Large intestine (tissue), 3 donors: ENCODE results near the gene C22orf15. TPM values are rescaled to one million over a fixed set of nuclear protein-coding genes. Genes with fewer than 3 reads are reported as not detected.

Experiments used
- DNase-seq, 2 donors: peaks; one replicate each; pipeline versions ENCODE4 v3.0.0 to v3.0.0-alpha.2; 2013
- H3K27ac ChIP-seq: one replicate; pipeline ENCODE4 v1.5.1; 2013; ENCODE audit warnings: low read length
- H3K27me3 ChIP-seq: 2 replicates; pipeline ENCODE4 v1.6.1; 2013; ENCODE audit warnings: low read length; ENCODE audit not compliant: control insufficient read depth, insufficient read depth
- H3K36me3 ChIP-seq: 2 replicates; pipeline ENCODE4 v1.6.1; 2013; ENCODE audit warnings: low read length; ENCODE audit not compliant: control insufficient read depth, insufficient read depth
- H3K4me1 ChIP-seq: one replicate; pipeline ENCODE4 v1.6.1; 2013; ENCODE audit warnings: low read length; ENCODE audit not compliant: control insufficient read depth, insufficient read depth
- H3K4me3 ChIP-seq: one replicate; pipeline ENCODE4 v1.5.1; 2013; ENCODE audit warnings: low read length
- H3K9me3 ChIP-seq: one replicate; pipeline ENCODE4 v1.6.1; 2013; ENCODE audit warnings: mild to moderate bottlenecking, low read depth, low read length, moderate library complexity; ENCODE audit not compliant: control insufficient read depth
- WGBS: methylation state at CpG from one replicate; pipeline ENCODE4 v1.1.5; 2013; ENCODE audit warnings: low lambda C conversion rate; ENCODE audit not compliant: insufficient coverage; 5-methylcytosine and 5-hydroxymethylcytosine counted together
- polyA plus RNA-seq: library from polyadenylated mRNA; unstranded; fragments of 120-200 nt; gene quantifications from one replicate; pipeline ENCODE4 v1.2.1, GENCODE V29; 2013

The C22orf15 gene
- polyA plus RNA-seq, 1 donor: 0.43 TPM

DNA sequence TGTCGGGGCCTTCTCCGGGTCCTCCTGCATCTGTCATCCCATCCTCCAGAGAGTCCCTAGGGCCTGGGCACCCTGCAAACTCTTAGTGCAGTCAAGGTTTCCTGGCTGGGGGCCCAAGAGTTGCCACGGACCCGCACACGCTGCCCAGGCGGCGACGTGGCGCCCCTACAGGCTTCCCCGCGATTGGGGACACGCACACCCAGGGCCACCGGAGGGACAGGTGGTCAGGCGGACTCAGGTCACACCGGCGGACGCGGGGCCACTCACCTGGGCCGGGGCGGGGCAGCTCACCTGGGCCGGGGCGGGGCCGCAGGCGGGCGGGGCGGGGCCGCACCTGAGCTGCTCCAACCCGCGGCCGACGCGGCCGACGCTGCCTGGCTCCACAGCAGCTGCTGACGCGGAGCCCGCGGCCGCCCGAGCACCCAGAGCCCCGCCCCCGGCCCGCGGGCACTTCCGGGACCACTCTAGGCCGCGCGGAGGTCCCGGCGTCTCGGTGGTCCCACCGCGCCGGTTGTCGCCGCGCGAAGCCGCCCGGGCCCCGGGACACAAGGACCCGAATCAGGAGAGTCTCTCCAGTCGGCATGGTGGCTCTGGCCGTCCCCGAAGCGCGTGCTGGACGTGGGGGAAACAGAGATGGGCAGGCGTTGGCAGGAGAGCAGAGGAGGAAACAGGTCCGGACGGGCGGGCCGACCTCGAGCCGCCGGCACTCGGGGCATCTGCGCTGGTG, 11.9 kb upstream of the C22orf15 start, which contains the start of gene ZNF70:
Gene ZNF70, minus strand, starts transcription at position 399 of the 727 bp plus-strand sequence. CDS start 5,972 bp downstream, outside the sequence.
- Histone ChIP-seq H3K36me3 (no peaks in the 10 kb centered on the region), H3K27me3 (no peaks in the 10 kb centered on the region), H3K27ac (peak within 1 kb of the TSS; percentile 86), H3K9me3 (no peaks in the 10 kb centered on the region), H3K4me3 (peak within 1 kb of the TSS; percentile 83), H3K4me1 (peaks cover 22% of the 10 kb centered on the region)
- no CpG with 5 or more reads among the region's 78 CpGs for WGBS
- DNase-seq: peak; percentile 93 to 96

DNA sequence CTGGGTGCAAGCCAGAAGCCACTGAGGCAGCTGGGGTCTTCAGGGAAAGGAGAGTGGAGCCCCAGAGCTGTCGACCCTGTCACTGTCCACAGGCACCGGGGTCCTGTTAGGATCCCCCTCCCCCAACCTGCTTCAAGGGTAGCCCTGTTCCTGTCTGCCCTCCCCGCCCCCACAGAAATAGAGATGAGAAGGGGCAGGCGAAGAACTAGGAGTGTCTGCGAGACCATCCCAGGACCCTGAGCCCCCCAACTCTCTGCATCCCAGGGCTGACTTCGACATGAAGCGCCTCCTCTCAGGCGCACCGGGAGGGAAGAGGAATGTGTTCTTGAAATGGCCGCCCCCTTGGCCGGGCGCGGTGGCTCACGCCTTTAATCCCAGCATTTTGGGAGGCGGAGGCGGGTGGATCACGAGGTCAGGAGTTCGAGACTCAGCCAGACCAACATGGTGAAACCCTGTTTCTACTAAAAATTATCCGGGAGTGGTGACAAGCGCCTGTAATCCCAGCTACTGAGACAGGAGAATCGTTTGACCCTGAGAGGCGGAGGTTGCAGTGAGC, 11.3 kb upstream of the C22orf15 start:
- WGBS: 0% methylated on average over 1 of the region's 22 CpGs
- H3K27me3 ChIP-seq: no peaks in the 10 kb centered on the region
- H3K9me3 ChIP-seq: no peaks in the 10 kb centered on the region
- no peaks in the 10 kb centered on the region for H3K36me3 ChIP-seq
- H3K4me3 ChIP-seq: peak overlapping the region; percentile 80
- peaks cover 20% of the 10 kb centered on the region for H3K4me1 ChIP-seq
- no peak for DNase-seq
- H3K27ac ChIP-seq: peak overlapping the region; percentile 86

DNA sequence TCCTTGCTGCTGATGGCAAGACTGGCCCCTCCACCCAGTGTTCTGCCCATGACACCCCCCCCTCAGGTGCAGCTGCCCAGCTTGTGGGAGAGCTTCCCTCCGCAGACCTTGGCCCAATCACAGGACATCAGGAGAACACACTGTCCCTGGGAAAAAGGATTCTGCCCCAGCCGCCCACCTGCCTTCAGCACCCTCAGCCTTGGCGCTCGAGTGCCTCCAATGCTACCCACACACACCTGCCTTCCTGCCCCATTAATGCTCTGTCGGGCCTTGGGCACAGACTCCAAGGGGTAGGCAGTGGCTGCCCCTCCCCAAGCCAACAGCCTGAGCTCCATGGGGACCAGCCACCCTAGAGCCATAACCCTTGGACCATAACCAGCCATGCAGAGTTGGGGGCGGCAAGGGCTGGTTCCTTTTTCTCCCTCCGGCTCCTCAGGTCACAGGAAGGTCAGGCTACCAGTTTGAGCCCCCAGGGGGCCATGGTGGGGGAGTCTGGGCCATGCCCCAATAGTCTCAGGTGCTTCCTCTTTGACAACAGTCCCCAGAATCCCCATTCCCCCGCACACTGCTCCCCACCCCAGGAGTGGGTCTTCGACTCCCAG, 10.6 kb upstream of the C22orf15 start:
- DNase-seq: no peak
- no peaks in the 10 kb centered on the region for H3K27me3 ChIP-seq

DNA sequence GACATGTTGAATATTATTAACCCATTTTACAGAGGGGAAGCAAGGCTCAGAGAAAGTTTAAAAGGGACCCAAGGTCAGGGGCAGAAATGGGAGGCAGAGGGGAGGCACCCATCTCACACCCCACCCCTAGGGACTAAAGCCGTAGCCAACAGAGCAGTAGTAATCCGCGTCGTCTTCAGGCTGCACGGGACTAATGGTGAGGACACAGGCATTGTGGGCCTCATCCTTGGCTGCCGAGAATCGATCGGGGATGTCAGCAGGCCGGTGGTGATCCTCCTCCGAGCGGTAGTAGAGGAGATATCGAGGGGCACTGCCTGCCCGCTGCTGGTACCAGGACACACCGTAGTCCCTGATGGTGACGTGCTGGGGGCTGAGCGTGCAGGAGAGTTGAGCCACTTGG, 10.0 kb upstream of the C22orf15 start:
- DNase-seq: no peak
- H3K27ac ChIP-seq: no peak overlapping the region
- no CpG with 5 or more reads among the region's 16 CpGs for WGBS
- no peaks in the 10 kb centered on the region for H3K9me3 ChIP-seq
- no peak overlapping the region for H3K4me3 ChIP-seq
- no peaks in the 10 kb centered on the region for H3K36me3 ChIP-seq
- no peaks in the 10 kb centered on the region for H3K27me3 ChIP-seq
- H3K4me1 ChIP-seq: peaks cover 20% of the 10 kb centered on the region

More for the DNA sequence above, 10.6 kb upstream of the C22orf15 start:
- H3K36me3 ChIP-seq: no peaks in the 10 kb centered on the region
- peak overlapping the region; percentile 80 for H3K4me3 ChIP-seq
- no peaks in the 10 kb centered on the region for H3K9me3 ChIP-seq
- H3K4me1 ChIP-seq: peaks cover 20% of the 10 kb centered on the region
- peak overlapping the region; percentile 86 for H3K27ac ChIP-seq
- WGBS: no CpG with 5 or more reads among the region's 9 CpGs

DNA sequence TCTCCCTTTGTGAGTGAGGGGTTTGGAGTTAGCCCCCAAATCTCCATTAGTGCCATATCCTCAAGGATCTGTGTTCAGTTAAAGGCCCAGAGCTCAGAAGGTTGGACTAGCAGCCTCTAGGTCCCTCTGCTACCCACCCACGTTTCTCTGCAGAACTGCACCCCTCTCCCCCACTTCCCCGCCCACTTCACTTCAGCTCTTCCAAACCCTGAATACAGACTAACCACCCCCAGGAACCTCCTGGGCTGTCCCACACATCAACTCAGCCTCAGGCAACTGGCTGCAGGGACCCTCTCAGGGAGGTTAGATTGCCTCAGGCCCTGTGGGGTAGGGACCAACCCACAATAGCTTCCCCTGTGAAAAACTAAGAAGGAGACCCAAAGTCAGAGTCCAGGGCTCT, 9.4 kb upstream of the C22orf15 start:
- H3K36me3 ChIP-seq: no peaks in the 10 kb centered on the region
- no peak overlapping the region for H3K27ac ChIP-seq
- no peaks in the 10 kb centered on the region for H3K27me3 ChIP-seq
- no peaks in the 10 kb centered on the region for H3K9me3 ChIP-seq
- no CpG with 5 or more reads among the region's 2 CpGs for WGBS
- no peak for DNase-seq
- no peak overlapping the region for H3K4me3 ChIP-seq
- peaks cover 20% of the 10 kb centered on the region for H3K4me1 ChIP-seq

DNA sequence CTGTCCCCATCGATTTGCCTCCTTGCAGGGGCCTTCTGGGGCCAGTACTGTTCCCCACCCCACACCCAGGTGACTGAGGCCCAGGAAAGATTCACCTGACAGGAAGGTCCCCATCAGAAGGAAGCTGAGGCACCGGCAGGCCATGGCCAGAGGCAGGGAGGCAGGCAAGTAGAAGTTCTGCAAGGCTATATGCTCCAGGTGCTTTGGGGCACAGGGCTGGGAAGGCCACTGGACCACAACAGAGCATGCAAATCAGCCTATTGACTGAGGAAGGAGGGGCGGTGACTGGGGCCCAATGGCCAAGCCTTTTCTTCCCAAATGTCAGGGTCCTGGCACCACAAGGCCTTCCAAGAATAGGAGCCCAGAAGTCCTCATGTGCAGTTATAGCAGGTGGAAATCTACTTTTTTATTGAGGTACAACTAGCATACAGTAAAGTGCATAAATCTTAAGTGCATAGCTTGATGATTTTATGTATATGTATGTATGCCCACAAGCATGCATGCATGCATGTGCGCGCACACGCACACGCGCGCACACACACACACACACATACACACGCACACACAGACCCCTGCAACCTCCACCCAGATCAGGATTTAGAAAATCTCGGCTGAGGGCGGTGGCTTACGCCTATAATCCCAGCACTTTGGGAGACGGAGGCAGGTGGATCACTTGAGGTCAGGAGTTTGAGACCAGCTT, 8.4 kb upstream of the C22orf15 start, which contains the start of gene VPREB3:
Gene VPREB3, minus strand, starts transcription at position 206 of the 700 bp plus-strand sequence. Its CDS starts 62 bp downstream, at position 144.
- Histone ChIP-seq H3K4me1 (peaks cover 20% of the 10 kb centered on the region), H3K27me3 (no peaks in the 10 kb centered on the region), H3K4me3 (no peak within 1 kb of the TSS), H3K36me3 (no peaks in the 10 kb centered on the region), H3K27ac (no peak within 1 kb of the TSS), H3K9me3 (no peaks in the 10 kb centered on the region)
- no CpG with 5 or more reads among the region's 14 CpGs for WGBS
- DNase-seq: no peak

DNA sequence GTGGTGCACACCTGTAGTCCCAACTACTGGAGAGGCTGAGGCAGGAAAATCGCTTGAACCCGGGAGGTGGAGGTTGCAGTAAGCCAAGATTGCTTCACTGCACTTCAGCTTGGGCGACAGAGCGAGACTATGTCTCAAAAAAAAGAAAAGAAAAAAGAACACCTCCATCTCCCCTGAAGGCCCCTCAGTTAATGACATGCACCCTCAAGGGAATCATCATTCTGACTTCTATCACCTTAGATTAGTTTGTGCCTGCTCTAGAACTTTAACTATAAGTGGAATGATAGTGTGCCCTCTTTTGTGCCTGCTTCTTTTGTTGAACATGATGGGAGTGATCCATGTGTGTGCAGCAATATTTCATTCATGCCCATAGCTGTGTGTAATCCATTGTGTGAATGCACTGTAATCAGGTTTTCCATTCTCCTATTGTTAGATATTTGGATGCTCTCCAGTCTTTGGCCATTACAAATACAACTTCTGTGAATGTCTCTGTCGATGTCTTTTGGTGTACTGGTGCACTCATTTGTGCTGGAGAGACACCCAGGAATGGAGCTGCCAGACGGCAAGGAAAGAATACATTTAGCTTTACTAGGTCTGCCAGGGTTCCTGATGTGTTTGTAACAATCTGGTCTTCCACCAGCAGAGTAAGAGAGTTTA, 7.7 kb upstream of the C22orf15 start:
- DNase-seq: no peak
- Histone ChIP-seq H3K4me1 (peaks cover 14% of the 10 kb centered on the region), H3K36me3 (no peaks in the 10 kb centered on the region), H3K4me3 (no peak overlapping the region), H3K9me3 (no peaks in the 10 kb centered on the region), H3K27me3 (no peaks in the 10 kb centered on the region), H3K27ac (no peak overlapping the region)
- 100% methylated on average over 1 of the region's 6 CpGs for WGBS

DNA sequence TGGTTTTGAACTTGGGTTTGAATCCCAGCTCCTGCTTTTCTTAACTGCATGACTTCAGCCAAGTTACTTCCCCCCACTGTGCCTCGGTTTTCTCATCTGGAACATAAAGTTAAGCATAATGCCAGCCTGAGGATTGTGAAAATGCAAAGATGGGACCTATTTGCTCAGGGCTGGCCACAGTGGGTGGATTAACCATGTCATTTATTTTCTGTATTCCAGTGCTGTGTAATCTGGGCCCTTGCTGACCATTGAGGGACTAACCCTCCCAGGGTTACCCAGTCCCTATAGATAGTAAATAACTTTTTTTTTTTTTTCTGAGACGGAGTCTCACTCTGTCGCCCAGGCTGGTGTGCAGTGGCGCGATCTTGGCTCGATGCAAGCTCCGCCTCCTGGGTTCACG, 7.1 kb upstream of the C22orf15 start:
- H3K4me3 ChIP-seq: no peak overlapping the region

DNA sequence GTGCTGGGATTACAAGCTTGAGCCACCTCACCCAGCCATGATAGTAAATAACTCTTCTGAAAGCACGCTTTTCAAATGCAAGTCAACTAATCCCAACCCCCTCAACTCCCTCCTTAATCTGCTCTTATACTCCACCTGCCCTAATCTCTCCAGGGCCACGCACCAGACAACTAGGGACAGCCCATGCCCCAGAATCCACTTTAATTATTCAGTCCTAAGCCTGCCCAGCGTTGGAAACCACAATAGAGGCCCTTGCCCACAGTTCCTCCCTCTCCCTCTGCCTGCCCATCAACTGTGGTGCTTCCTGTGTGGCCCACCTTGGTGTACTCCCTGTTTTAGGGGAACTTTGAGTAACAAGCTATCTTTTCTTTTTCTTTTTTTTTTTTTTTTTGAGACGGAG, 5.9 kb upstream of the C22orf15 start:
- peaks cover 5% of the 10 kb centered on the region for H3K4me1 ChIP-seq
- no peak overlapping the region for H3K27ac ChIP-seq
- no CpG with 5 or more reads among the region's 4 CpGs for WGBS
- H3K4me3 ChIP-seq: no peak overlapping the region
- DNase-seq: no peak
- no peaks in the 10 kb centered on the region for H3K36me3 ChIP-seq
- H3K27me3 ChIP-seq: no peaks in the 10 kb centered on the region
- H3K9me3 ChIP-seq: no peaks in the 10 kb centered on the region

More for the DNA sequence above, 7.1 kb upstream of the C22orf15 start:
- Histone ChIP-seq H3K9me3 (no peaks in the 10 kb centered on the region), H3K27ac (no peak overlapping the region), H3K4me1 (peaks cover 10% of the 10 kb centered on the region), H3K36me3 (no peaks in the 10 kb centered on the region), H3K27me3 (no peaks in the 10 kb centered on the region)
- no peak for DNase-seq
- WGBS: 100% methylated on average over 1 of the region's 8 CpGs

DNA sequence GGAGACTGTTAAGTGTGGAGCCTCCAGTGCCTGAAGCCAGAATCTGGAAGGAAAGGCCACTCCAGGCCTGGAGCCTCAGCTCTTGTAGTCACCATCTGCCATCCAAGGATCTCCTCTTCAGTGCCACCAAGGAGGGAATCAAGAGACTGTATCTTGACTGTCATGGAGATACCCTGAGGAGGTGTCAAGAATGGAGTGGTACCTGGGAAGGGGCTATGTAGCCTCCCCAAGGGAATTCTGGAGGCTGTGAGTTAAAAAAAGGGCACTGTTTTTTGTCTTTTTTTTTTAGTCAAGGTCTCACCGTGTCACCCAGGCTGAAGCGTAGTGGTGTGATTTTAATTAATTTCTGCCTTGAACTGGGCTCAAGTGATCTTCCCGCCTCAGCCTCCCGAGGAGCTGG, 3.2 kb upstream of the C22orf15 start:
- Histone ChIP-seq H3K9me3 (no peaks in the 10 kb centered on the region), H3K4me1 (peaks cover 4% of the 10 kb centered on the region), H3K27me3 (no peaks in the 10 kb centered on the region), H3K27ac (no peak overlapping the region), H3K36me3 (no peaks in the 10 kb centered on the region), H3K4me3 (no peak overlapping the region)
- DNase-seq: no peak
- WGBS: no CpG with 5 or more reads among the region's 4 CpGs
